ENCODE measurements around the gene SKAP1.
"Not testable (repeated sequence)": the region's sequence is repeated elsewhere in the genome, so short reads cannot be mapped to it uniquely, and the experiment has no call there.

SKAP1 gene

DNA sequence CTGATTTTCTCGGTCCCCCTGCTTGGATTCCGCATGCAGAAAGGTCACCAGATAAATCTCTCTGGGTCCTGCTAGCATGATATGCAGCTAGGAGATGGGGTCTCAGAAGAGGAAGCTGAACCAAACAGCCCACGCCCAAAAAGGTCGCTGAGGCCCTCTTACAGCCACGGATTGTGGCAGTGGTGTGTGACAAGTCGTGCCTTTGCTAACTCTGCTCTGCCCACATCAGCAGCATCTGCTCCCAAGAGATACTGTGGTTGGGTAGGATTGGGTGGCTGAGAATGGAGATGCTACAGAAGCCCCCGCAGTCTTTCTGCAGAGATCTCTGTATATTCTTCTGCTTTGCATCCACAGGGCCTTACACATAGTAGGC lies 15.2 kb upstream of the SKAP1 start:
- no peak for DNase-seq

DNA sequence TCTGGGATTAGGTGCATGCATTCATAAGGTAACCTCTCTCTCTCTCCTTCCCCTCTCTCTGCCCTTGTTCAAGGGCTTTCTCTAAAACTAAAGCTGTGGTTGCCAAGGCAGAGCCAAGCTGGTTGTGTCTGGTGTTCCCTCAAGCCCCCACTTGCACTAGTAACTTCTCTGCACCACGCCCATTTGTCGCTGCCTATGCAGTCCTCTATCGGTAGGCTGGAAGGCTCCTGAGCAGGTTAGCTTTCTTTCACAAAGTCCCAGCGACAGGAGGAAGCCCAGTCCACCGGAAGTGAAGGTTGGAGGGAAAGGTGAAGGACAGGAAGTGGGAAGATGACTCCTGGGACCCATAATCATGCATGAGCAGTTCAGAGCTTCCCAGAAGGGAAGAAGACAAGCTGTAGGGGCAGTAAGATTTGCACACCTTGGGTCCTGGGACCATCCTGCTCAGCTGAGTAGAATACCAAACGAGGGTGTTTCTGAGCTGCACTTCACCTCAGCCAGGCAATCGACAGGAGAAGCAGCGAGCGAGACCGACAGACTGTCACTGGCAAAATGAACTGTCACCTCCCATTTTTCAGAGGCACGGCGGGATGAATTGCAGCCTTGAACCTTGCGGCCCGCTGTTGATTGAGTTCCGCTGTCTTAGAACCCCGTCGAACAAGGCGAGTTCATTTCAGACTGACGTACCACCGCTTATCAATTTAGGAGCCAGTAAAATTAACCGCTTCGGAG lies 14.7 kb upstream of the SKAP1 start:
- DNase-seq = peak in 1 of 2 donors; percentile 33

DNA sequence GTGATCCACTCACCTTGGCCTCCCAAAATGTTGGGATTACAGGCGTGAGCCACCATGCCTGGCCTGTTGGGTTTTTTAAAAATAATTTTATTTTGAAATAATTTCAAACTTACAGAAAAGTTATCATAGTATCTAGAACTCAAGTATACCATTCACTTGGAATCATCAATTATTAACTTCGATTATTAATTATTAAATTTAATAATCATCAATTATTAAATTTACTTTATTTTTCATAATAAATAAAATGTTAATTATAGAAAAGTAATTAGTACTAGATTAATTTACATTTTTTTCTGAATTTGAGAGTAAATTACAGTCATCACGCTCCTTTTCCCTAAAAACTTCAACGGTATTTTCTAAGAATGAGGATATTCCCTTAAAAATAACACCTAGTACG lies 13.7 kb upstream of the SKAP1 start:
- no peak for DNase-seq

DNA sequence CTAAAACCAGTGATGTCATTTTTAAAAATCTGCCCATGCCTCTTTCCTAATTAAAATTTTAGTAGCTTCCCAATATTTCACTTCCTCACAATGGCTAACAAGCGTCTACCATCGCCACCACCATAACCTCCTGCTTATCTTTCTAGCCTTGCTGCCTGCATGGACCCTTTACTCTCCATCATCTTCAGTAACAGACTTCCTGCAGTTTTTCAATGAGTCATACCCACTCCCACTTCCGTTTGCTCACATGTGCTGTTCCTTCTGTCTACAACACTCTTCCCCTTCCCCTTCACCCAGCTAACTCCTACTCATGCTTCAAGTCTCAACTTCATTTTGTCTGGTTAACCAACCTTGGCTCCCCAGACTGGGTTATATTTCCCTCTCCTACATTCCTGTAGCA lies 12.8 kb upstream of the SKAP1 start:
- no peak for DNase-seq

DNA sequence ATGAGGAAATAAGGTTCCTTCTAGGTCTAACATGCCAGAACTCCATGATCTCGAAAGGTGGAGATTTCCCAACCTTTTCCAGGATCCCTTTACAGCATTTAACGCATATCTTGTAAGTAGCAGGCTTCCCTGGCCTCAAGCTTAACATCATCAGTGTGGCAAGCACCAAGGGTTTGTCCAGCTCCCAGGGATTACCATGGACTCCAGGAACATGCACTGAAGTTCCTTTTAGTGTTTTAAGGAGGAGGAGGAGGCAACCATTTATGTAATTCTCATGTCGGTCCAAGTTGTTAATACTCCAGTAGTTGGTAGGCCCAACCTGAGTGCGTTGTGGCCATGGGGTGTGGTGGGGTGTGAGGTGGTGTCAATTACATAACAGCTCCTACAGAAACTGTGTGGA lies 11.8 kb upstream of the SKAP1 start:
- no peak for DNase-seq

DNA sequence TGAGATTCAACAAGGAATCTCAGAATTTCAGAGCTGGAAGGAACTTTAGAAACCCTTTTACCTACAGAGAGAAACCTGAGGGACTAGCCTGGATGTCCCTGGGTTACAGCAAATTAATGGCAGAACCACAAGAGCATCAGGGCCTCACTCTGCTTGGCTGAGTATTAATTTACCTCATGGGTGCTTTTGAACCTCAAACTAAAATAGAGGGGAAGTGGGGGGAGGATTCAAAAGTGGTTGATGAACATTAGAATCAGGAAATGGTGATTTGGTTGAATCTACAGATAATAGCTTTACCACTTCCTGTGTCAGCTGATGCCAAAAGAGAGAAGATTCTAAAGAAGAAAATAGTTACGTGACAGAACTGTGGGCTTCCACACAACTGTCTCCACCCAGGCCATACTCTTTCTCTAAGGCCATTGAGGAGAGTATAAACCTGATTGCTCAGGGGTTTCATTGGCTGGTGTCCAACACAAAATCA lies 11.3 kb upstream of the SKAP1 start:
- peak; percentile 51 to 84 for DNase-seq

DNA sequence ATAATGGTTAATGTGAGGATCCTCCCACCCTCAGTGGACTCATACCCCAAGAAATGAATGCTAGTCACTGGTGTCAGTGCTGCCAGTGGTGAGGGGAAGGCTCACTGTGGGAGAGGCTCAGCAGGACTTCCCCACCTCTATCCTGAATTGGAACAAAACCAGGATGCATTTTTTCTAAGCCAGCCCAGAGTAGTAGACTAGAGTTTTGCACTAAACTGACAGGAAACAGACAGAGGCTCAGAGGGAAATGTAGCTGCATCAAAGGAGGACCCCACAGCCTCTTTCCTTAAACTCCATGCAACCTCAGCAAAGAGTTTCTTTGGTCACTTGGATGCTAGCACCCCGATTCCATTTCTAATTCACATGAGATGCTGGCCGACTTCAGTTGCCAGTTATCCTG lies 10.7 kb upstream of the SKAP1 start:
- DNase-seq = no peak

DNA sequence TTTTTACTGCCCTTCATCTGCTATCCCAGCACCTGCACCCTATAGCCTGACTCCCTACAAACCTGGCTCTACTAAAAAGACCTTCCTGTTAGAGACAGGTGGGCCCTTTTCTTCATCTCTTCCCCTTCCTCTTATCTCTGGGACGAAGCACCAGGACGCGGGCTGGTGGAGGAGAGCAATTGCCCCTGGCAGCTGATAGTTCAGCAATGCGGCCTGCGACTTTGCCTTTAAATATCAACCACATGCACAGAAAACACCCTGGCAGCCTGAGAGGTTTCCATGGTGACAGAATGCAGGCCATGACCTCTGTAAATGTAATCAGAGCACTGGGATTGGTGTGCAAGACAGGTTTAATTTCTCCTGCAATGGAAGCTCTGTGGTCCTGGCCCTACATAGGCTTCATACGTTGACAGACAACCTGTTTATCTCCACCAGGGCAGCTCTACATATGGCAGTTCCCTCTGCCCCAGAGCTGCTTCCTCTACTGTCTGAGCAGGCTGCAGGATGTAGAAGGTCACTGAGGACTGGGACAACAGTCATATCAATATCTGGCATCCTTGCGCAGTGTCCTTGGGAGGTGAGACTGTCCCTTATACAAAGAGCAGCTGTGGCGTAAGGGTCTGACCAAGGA lies 10.0 kb upstream of the SKAP1 start:
- DNase-seq = peak; percentile 70 to 76

DNA sequence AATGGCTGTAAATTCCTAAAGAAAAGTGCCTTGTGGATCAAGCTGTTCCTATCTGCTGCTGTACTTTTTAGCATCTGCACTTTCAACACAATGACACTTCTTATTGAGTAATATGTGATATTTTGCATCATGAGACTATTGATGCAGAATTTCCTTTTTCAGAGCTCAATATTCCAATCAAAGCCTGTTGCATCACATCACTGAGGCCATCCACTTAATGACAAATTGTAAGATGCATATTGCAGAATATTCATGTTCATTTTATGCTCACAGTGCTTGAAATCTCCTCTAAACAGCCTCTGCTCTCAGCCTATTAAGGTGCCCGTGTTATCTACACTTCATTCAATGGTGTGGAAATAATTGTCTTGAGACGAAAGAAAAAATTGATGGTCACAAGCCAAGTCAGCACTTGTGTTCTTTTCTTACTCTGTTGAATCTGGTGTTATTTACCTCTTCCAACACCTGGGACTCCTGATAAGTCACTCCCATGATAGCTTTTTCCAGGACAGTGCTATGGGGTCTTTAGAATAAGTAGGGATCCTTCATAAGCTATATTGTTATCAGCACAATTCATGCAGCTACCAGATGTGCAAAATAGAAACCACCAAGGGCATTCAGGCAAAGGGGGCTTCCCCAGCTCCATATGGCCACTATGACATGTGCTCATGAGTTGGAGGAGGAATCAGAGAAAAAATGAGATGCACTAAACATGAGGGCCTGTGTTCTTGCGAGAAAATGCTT lies 9.3 kb upstream of the SKAP1 start:
- DNase-seq = peak; percentile 25 to 46

DNA sequence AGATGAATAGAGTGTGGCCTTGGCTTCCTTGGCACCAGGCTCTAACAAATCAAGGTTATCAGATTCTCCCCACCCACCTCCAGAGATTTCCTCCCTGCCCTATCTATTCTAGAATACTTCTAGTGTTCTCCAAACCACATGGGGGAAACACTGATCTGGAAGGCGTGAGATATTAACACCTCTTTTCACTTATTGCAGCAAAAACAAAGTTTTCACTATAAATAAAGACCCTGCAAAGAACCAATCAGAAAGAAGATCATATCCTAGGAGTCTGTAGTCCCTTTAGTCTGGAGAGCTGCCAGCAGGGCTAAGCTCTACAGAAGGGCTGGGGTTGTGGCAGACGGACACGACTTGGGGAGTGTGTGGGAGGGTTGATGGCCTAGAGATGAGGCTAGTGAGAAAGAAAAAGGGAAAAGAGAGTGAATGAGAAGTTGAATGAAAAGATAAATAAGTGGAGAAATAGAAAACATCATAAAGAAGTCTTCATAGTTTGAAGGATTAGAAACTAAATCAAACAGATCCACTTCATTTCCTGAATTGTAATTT lies 8.6 kb upstream of the SKAP1 start:
- DNase-seq = no peak

DNA sequence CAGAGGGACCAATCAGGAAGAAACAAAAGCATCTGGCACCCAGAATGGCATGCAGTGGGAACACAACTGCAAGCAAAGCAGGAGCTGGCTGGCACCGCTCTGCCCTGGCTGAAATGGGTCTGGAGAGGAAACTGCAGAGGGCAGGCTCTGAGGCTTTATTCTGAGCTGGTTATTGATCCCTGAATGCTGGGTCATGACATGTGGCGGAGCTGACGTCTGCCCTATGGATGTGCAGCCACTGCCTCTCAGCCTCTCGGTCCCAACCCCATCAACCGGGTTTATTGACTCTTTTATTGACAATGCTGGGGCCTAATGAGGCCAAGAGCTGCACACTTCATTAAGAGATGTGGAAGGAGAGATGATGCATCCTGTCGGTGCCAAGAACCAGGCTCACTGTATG lies 3.9 kb upstream of the SKAP1 start:
- DNase-seq = no peak

DNA sequence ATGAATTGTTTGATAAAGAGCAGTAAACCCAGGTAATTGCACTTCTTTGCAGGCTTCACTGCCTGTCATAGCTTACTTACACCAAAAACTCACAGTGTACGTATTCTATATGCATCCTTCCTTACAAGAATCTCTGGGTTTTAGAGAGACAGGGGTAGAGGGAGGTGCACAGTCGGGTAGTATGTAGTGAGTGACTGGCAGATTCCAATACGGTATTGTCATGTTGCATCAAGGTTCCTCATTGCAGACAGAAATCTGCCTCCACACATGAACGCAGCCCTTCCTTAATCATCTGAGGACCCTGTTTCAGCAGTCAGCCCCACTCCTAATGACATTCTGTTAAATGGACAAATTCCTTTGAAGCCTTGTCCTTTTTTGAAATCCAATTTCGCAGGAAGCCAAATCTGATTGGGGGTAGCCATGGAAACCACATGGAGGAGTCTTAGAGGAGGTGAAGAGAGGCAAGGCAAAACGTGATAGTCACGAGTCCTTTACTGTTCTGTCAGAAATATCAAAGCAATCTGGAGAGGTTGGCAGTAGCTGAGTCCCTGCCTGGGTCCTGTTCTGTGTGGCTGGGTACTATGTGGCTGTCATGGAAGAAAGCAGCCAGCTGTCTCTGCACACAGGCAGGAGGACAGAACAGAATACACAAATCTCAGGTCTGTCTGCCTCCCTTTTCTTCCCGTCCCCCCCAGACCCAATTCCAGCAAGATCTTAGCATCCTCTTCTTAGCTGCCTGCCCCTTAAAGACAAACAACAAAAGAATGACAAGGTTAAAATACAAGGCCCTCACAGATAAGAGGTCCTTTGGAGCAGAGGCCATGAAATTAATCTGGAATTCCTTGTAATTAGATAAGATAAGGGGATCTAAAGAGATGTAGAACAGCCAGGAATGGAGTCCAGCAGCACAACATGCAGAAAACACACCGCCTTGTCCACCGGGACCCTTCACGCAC lies 3.1 kb upstream of the SKAP1 start:
- DNase-seq = no peak

DNA sequence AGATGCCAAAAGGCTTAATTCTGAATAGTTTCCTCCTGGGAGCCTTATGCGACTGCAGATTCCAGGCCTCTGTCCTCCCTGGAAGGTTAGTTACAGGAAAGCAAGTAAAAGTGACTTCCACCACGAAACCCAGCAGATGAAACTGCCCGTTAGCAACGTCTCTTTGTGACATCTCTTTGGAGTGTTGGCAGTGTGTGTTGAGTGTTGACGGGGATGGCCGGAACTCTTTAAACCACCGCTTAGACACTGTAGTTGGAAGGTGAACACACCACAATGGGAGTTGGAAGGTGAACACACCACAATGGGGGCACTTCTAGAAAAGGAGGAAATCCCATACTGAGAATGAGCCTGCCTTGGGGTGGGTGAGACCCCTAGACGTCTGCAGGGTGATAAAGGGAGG lies 858 bp downstream of the SKAP1 start:
- peak; percentile 27 to 56 for DNase-seq

DNA sequence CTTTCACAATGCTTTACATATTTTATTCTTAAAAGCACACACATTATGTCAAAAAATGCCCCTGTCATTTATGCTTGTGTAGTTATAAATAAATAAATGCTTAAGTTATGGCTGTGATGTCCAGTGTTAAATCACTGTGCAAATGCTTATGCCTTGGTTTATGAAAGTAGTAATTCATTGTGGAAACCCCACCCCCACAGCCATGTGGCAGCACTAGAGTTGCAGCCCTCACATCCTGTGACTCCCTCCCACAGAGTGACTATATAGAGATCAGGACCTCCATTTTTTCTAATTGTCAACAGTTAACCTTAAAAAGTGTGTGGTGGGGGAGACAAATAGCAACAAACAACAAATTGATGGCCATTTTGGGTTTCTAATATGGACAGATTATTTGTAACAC lies 2.4 kb downstream of the SKAP1 start:
- peak; percentile 64 to 75 for DNase-seq

DNA sequence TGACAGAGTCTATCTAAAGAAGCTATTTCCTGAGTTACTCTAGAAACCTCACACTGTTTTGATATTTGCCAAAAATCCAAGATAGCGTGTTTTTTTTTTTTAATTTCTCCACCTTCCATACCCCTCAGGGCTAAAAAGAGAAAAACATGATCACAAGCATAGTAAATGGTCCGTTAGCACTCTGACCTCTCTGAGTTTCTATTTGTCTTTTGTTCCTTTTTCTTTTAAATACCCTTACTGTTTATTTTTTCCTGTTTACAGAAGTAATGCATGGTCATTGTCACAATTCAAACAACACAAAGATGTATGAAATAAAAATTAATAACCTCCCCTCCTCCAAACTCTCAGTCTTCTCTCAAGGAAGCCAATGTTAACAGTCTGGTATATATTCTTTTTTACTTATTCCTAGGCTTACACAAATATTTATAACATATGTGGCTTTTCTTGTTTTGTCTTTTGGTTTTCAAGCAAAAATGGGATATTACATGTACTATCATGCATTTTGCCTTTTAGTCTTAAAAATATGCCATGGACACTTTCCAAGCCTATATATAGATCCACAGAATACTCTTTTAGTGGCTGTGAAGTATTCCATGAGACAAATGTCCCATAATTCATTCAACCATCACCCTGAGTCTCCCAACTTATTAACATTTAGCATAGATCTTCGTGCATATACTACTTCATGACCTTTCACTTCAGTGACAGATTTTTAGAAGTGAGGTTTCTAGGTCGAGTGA lies 3.1 kb downstream of the SKAP1 start:
- no peak for DNase-seq

DNA sequence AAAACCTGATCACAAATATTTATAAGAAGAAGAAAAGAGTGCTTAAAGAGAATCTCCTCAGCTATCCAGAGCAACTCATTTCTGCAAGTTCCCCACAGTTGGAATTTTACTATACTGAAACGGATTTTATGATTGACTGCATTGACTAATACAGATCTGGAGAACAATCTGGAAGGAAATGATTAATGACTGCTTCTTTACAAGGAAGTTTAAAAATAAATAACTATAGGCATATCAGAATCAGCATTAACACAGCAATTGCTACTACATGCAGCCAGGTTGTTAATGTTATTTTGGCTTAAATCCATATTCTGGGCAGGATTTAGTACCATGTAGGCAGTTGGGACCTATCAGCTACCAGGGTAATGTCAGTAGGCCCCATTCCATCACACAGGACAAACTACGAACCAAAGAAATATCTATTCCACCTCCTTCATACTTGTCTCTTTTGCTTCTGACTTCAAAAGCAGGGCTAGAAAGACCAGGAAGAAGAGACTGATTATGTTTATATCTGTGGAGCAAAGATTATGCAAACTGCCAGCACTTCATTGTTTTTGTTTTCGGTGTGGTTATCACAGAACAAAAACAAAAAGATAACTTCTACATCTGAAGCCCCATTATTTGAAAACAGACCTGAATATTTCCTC lies 3.9 kb downstream of the SKAP1 start:
- no peak for DNase-seq

DNA sequence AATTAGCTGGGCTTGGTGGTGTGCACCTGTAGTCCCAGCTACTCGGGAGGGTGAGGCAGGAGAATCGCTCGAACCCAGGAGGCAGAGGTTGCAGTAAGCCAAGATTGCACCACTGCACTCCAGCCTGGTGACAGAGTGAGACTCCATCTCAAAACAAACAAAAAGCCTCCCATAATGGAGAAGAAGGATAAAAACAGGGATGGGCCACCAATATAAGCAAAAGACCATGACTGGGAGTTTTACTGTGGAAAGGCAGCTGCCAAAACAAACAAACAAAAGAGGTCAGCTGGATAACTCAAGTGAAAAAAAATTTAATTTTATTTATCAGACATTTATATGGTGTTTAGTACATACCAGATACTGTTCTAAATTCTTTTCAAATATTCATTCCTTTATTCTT lies 8.0 kb downstream of the SKAP1 start:
- not testable (repeated sequence) for DNase-seq

DNA sequence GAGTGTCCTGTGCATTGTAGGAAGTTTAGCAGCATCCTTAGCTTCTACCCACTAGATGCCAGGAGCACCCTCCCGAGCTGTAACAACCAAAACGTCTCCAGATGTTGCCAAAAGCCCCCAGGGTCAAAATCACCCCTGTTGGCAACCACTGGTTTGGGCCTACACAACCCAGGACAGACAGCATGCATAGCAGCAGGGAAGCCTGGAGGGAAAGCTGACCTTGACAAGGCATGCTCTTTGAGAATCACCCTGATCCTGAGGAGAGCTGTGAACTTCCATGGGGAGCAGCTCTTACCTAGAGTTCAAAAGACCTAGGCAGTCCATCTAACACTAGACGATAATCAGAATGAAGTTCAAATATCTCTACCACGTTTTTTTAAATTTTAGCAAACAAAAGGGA lies 9.2 kb downstream of the SKAP1 start:
- no peak for DNase-seq

DNA sequence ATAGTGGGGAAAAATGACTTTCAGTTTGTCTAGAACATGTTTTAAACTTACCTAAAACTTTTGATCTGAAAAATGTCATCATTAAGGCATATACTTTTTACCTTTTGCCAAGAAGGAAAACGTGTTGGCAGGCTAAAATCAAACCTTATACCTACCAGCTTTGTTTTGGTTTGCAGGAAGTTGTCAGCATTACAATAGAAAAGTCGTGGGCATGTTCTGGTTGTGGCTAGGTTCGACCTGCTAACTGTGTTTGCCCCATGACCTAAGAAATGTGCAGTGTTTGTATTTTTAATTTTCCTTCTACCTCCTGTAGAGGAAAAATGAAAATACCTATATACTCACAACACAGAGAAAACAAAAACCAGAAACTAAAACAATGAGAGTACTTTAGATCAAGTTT lies 13.0 kb downstream of the SKAP1 start:
- no peak for DNase-seq

DNA sequence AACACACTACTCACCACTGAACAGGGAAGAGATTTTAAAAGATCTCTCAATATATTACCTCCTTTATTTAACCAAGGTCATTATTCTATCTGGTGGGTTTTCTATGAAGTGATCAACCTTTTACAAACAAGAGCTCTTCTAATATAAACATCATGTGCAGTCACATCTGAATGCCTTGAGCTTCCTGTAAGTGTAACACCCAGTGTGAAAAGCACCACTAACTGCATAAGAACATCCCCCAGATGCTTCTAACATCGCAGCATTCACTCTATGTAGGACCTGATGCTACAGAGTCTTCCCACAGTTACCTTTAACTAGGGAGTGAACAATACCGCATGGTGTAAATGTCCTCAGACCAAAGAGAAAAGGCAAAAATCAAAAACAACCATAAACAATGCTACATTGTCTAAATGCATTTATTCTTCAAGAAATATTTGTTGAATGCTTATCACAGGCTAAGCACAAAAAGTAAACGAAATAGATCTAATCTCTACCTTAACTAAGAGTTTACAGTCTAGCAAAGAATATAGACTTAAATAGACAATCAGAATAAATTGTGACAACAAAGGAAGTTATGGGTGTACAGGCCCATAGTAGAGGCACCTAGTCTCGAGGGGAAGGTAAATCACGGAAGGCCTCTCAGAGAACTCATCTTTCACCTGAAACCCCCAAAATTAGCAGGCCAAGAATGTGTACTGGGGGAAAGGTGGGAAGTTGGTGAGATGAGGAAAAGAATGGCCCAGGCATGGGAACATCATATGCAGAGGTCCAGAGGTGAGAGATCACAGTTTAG lies 16.2 kb downstream of the SKAP1 start:
- no peak for DNase-seq

Measured in CD4-positive, alpha-beta T cell treated with Interleukin-1 beta for 1 hour (primary cell).